Vagina (tissue), 2 donors: ENCODE measurements around the gene ZNF407. TPM values are rescaled to one million over a fixed set of nuclear protein-coding genes. Genes with fewer than 3 reads are reported as not detected.

Experiments used
- DNase-seq, 2 donors: peaks; one replicate each; pipeline ENCODE4 v3.0.0-alpha.2; 2017; ENCODE audit errors: extremely low spot score in 2 of 2
- H3K27ac ChIP-seq: fragments of 200-600 bp; sonication (generic); one replicate; pipeline ENCODE4 v1.5.1; 2019
- H3K27me3 ChIP-seq: fragments of 200-600 bp; sonication (generic); one replicate; pipeline ENCODE4 v1.5.1; 2019
- H3K36me3 ChIP-seq, 2 donors: fragments of 200-600 bp; sonication (generic); one replicate each; pipeline ENCODE4 v1.5.1; 2017 to 2019
- H3K4me1 ChIP-seq: fragments of 200-600 bp; sonication (generic); one replicate; pipeline ENCODE4 v1.5.1; 2019
- H3K4me3 ChIP-seq, 2 donors: fragments of 200-600 bp; sonication (generic); 1 replicate in 1 of 2; 2 replicates in 1 of 2; pipeline ENCODE4 v1.5.1; 2016 to 2019
- H3K9me3 ChIP-seq: fragments of 200-600 bp; sonication (generic); one replicate; pipeline ENCODE4 v1.5.1; 2019
- CTCF ChIP-seq, 3 experiments: fragments of 450-650 bp in 2 of 3; fragments of 200-600 bp in 1 of 3; sonication (generic) in 1 of 3; IDR thresholded peaks; one replicate each; pipeline ENCODE4 v1.5.1; 2017 to 2019; ENCODE audit warnings: antibody characterized with exemption in 3 of 3, mild to moderate bottlenecking in 2 of 3, moderate library complexity in 2 of 3
- POLR2A ChIP-seq, 2 donors: fragments of 450-650 bp; IDR thresholded peaks; one replicate each; pipeline ENCODE4 v1.6.1; 2017; ENCODE audit warnings: antibody characterized with exemption in 2 of 2, mild to moderate bottlenecking in 2 of 2, moderate library complexity in 2 of 2
- POLR2AphosphoS5 ChIP-seq, 2 donors: sonication (generic); formaldehyde crosslinking; IDR thresholded peaks; one replicate each; pipeline ENCODE4 v1.9.0; 2017; ENCODE audit warnings: antibody characterized with exemption in 2 of 2, mild to moderate bottlenecking in 2 of 2, low read depth in 1 of 2; ENCODE audit not compliant: insufficient read depth in 1 of 2
- intact Hi-C: fragments of 100-400 bp; cut with DNase I; formaldehyde crosslinking; loops from one replicate; pipeline ENCODE4 v1.15.1; 2023
- total RNA-seq: library from RNA; depleted of rRNA; stranded (reverse); fragments of >200 nt; gene quantifications from one replicate; pipeline ENCODE4 v1.2.3, GENCODE V29; 2016

Gene ZNF407
- total RNA-seq, 1 donor from 2014 or later: 15.5 TPM

GRCh38 chr18:74579496-74580065, 18.1 kb upstream of the ZNF407 start:
- Histone ChIP-seq H3K27me3 (no peaks in the 10 kb centered on the region), H3K36me3 (no peaks in the 10 kb centered on the region), H3K4me3 (no peak overlapping the region), H3K27ac (no peak overlapping the region), H3K4me1 (no peaks in the 10 kb centered on the region), H3K9me3 (no peaks in the 10 kb centered on the region)
- no peak for DNase-seq
- intact Hi-C loops: no loop called here
- TF ChIP-seq POLR2AphosphoS5 (IDR thresholded peaks at IDR 0.05; ENCODE audit: insufficient read depth in 1 of 2, low read depth in 1 of 2) (no peak), CTCF (IDR thresholded peaks at IDR 0.05) (no peak), POLR2A (IDR thresholded peaks at IDR 0.05) (no peak)

GRCh38 chr18:74582642-74583041, 15.0 kb upstream of the ZNF407 start:
- H3K27me3 ChIP-seq: no peaks in the 10 kb centered on the region
- H3K27ac ChIP-seq: no peak overlapping the region
- no peak overlapping the region for H3K4me3 ChIP-seq
- no peak for TF ChIP-seq POLR2A (IDR thresholded peaks at IDR 0.05)
- no peak for TF ChIP-seq CTCF (IDR thresholded peaks at IDR 0.05)
- no peak for TF ChIP-seq POLR2AphosphoS5 (IDR thresholded peaks at IDR 0.05; ENCODE audit: insufficient read depth in 1 of 2, low read depth in 1 of 2)
- no peaks in the 10 kb centered on the region for H3K4me1 ChIP-seq
- H3K9me3 ChIP-seq: no peaks in the 10 kb centered on the region
- DNase-seq: no peak
- intact Hi-C loops: no loop called here
- H3K36me3 ChIP-seq: no peaks in the 10 kb centered on the region

GRCh38 chr18:74587441-74587840, 10.2 kb upstream of the ZNF407 start:
- H3K9me3 ChIP-seq: no peaks in the 10 kb centered on the region
- DNase-seq: no peak
- TF ChIP-seq POLR2A (IDR thresholded peaks at IDR 0.05) (no peak), CTCF (IDR thresholded peaks at IDR 0.05) (no peak), POLR2AphosphoS5 (IDR thresholded peaks at IDR 0.05; ENCODE audit: insufficient read depth in 1 of 2, low read depth in 1 of 2) (no peak)
- no peaks in the 10 kb centered on the region for H3K36me3 ChIP-seq
- H3K27ac ChIP-seq: no peak overlapping the region
- H3K27me3 ChIP-seq: no peaks in the 10 kb centered on the region
- intact Hi-C loops: no loop called here
- no peaks in the 10 kb centered on the region for H3K4me1 ChIP-seq
- no peak overlapping the region for H3K4me3 ChIP-seq

- TF ChIP-seq CTCF (IDR thresholded peaks at IDR 0.05) (no peak), POLR2A (IDR thresholded peaks at IDR 0.05) (no peak), POLR2AphosphoS5 (IDR thresholded peaks at IDR 0.05; ENCODE audit: insufficient read depth in 1 of 2, low read depth in 1 of 2) (no peak)
- Histone ChIP-seq H3K36me3 (peaks cover 0 to 4% of the 10 kb centered on the region in 2 donors), H3K4me1 (no peaks in the 10 kb centered on the region), H3K27ac (no peak overlapping the region), H3K27me3 (no peaks in the 10 kb centered on the region), H3K9me3 (no peaks in the 10 kb centered on the region), H3K4me3 (no peak overlapping the region)
- DNase-seq: no peak
- intact Hi-C loops: no loop called here
Observed at GRCh38 chr18:74589021-74589420, 8.6 kb upstream of the ZNF407 start.

GRCh38 chr18:74589811-74590210, 7.9 kb upstream of the ZNF407 start:
- Histone ChIP-seq H3K4me1 (peaks cover 2% of the 10 kb centered on the region), H3K27ac (no peak overlapping the region), H3K27me3 (no peaks in the 10 kb centered on the region), H3K36me3 (peaks cover 0 to 4% of the 10 kb centered on the region in 2 donors), H3K4me3 (no peak overlapping the region), H3K9me3 (no peaks in the 10 kb centered on the region)
- DNase-seq: no peak
- intact Hi-C loops: no loop called here
- no peak for TF ChIP-seq CTCF (IDR thresholded peaks at IDR 0.05)
- TF ChIP-seq POLR2AphosphoS5 (IDR thresholded peaks at IDR 0.05; ENCODE audit: insufficient read depth in 1 of 2, low read depth in 1 of 2): no peak
- no peak for TF ChIP-seq POLR2A (IDR thresholded peaks at IDR 0.05)
